OCI-LY7 (cell line): ENCODE measurements around the gene TMEM169.

Experiments
- CTCF ChIP-seq: fragments of 200-600 bp; sonication (generic); conservative IDR thresholded peaks from 2 replicates; pipeline ENCODE4 v1.5.1; 2014; ENCODE audit warnings: mild to moderate bottlenecking, antibody characterized with exemption, low read length, moderate library complexity, mixed read lengths
- EZH2phosphoT487 ChIP-seq: fragments of 200-600 bp; sonication (generic); IDR thresholded peaks from 2 replicates; pipeline ENCODE4 v1.6.1; 2018; ENCODE audit warnings: low read depth, borderline replicate concordance, mild to moderate bottlenecking, mixed run types, antibody characterized with exemption, low read length, moderate library complexity, mixed read lengths

DNA sequence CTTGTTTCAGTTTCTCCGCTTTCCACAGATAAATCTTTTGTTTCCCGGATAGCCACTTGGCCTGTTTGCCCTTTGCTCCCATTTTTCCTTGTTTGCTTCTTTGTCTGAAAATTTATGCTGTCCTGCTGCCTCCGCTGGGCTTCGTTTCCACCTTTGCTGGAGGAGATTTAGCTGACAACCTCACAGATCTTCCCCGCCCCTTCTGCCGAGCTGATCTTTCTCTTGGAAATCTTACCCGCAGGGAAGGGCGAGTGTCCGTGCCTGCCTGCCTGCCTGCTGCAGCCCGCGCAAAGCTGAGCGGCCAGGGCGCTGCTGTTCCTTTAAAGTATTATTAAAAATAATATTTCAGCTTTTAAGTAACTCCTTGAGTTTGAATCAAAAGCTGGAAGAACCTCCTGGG, 26.0 kb downstream of the TMEM169 start:
- TF ChIP-seq CTCF (no peak), EZH2phosphoT487 (no peak)
